K562 (cell line): ENCODE results near the gene CYP2B6. TPM values are rescaled to one million over a fixed set of nuclear protein-coding genes. Genes with fewer than 3 reads are reported as not detected.

ENCODE experiments used
- BRD9 ChIP-seq: fragments of 450-650 bp; IDR thresholded peaks from 2 replicates; pipeline ENCODE4 v1.6.1; 2018; ENCODE audit warnings: low read depth; ENCODE audit not compliant: partially characterized antibody
- MBD2 ChIP-seq: sonication (generic); IDR thresholded peaks from 2 replicates; pipeline ENCODE4 v1.6.1; 2016; ENCODE audit warnings: low read depth, borderline replicate concordance
- MYC ChIP-seq, 2 experiments: fragments of 250-450 bp in 1 of 2; sonication (Bioruptor Pico) in 1 of 2; IDR thresholded peaks; 2 replicates each; pipeline versions ENCODE4 v1.5.1 to v1.6.1; 2012 to 2021; ENCODE audit warnings: low read depth in 2 of 2, borderline replicate concordance in 1 of 2, improper control_type of control experiment in 1 of 2, low read length in 1 of 2, mild to moderate bottlenecking in 1 of 2, moderate library complexity in 1 of 2
- SLC30A9 ChIP-seq: fragments of 250-450 bp; sonication (Bioruptor Pico); IDR thresholded peaks from 2 replicates; pipeline ENCODE4 v1.8.0; 2022; ENCODE audit warnings: mild to moderate bottlenecking, moderate library complexity
- SRSF1 ChIP-seq: fragments of 200-400 bp; formaldehyde crosslinking; IDR thresholded peaks from 2 replicates; pipeline ENCODE4 v1.6.1; 2017; ENCODE audit warnings: mild to moderate bottlenecking, low read depth, low read length, moderate library complexity
- STAT5A ChIP-seq: IDR thresholded peaks from 2 replicates; pipeline ENCODE4 v1.6.1; 2012; ENCODE audit warnings: low read length, inconsistent platforms, borderline replicate concordance
- polyA plus RNA-seq, 8 experiments: library from polyadenylated mRNA; depleted of rRNA in 4 of 8; stranded (reverse) in 5 of 8; unstranded in 3 of 8; fragments of >200 nt; fragmentation: Nextera tagmentation in 2 of 8; fragmentation: Illumina TruSeq in 1 of 8; extraction: Ambion mirVana in 2 of 8; extraction: Trizol in 1 of 8; gene quantifications; 2 replicates each; pipeline versions ENCODE4 v1.2.1 to v1.2.3, GENCODE V29; 2011 to 2014; ENCODE audit warnings: inconsistent platforms in 1 of 8, missing spikeins in 1 of 8
- total RNA-seq, 7 experiments: library from RNA; depleted of rRNA in 6 of 7; stranded (reverse); fragments of >200 nt in 6 of 7; fragmentation: Illumina TruSeq in 2 of 7; extraction: Trizol in 2 of 7; gene quantifications; 2 replicates each; pipeline versions ENCODE4 v1.2.1 to v1.2.3, GENCODE V29; 2011 to 2021; ENCODE audit warnings: low replicate concordance in 1 of 7
- TF ChIP-seq, protein P1 (sequence below): fragments of 150-350 bp; conservative IDR thresholded peaks from 2 replicates; pipeline ENCODE4 v1.6.1; 2014; ENCODE audit warnings: low read length
- TF ChIP-seq, protein P2 (sequence below): fragments of 450-650 bp; IDR thresholded peaks from 2 replicates; pipeline ENCODE4 v1.6.1; 2016; ENCODE audit warnings: missing biosample characterization, missing genetic modification characterization

CYP2B6 gene
- total and polyA plus RNA-seq, 9 of the 15 experiments (the other 6 are each of a cell fraction or from before 2014, with no cell fraction given): 0.04 TPM; not detected in 8

DNA sequence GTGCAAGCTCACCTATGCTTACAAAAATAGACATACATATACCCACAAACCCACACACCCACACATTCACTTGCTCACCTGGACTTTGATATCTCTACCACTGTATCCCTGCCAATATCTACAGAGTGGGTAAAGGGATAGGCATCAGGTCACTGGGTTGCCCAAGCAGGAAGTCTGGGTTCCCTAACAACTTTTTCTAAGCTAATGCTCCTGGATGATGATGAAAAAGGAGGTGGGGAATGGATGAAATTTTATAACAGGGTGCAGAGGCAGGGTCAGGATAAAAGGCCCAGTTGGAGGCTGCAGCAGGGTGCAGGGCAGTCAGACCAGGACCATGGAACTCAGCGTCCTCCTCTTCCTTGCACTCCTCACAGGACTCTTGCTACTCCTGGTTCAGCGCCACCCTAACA, at the start of gene CYP2B6 (continued):
- TF ChIP-seq, protein P1, sequence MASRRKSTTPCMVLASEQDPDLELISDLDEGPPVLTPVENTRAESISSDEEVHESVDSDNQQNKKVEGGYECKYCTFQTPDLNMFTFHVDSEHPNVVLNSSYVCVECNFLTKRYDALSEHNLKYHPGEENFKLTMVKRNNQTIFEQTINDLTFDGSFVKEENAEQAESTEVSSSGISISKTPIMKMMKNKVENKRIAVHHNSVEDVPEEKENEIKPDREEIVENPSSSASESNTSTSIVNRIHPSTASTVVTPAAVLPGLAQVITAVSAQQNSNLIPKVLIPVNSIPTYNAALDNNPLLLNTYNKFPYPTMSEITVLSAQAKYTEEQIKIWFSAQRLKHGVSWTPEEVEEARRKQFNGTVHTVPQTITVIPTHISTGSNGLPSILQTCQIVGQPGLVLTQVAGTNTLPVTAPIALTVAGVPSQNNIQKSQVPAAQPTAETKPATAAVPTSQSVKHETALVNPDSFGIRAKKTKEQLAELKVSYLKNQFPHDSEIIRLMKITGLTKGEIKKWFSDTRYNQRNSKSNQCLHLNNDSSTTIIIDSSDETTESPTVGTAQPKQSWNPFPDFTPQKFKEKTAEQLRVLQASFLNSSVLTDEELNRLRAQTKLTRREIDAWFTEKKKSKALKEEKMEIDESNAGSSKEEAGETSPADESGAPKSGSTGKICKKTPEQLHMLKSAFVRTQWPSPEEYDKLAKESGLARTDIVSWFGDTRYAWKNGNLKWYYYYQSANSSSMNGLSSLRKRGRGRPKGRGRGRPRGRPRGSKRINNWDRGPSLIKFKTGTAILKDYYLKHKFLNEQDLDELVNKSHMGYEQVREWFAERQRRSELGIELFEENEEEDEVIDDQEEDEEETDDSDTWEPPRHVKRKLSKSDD: no peak
- TF ChIP-seq BRD9: no peak
- no peak for TF ChIP-seq SLC30A9 (CRISPR knock-in tag)
- no peak for TF ChIP-seq SRSF1
- TF ChIP-seq STAT5A: no peak
- no peak for TF ChIP-seq MYC (IDR thresholded peaks at IDR 0.05; ENCODE audit: low read depth, low read length)
- TF ChIP-seq MYC (CRISPR knock-in tag; IDR thresholded peaks at IDR 0.05; ENCODE audit: borderline replicate concordance, low read depth): no peak
- TF ChIP-seq, protein P2, sequence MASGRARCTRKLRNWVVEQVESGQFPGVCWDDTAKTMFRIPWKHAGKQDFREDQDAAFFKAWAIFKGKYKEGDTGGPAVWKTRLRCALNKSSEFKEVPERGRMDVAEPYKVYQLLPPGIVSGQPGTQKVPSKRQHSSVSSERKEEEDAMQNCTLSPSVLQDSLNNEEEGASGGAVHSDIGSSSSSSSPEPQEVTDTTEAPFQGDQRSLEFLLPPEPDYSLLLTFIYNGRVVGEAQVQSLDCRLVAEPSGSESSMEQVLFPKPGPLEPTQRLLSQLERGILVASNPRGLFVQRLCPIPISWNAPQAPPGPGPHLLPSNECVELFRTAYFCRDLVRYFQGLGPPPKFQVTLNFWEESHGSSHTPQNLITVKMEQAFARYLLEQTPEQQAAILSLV (tag): no peak
- TF ChIP-seq MBD2: no peak
